HG02642 (cell line): ENCODE measurements around the gene RXRB.
A peak's percentile ranks its signal among the peaks of the same experiment; 100 is the strongest.
"Not testable (repeated sequence)": the region's sequence is repeated elsewhere in the genome, so short reads cannot be mapped to it uniquely, and the experiment has no call there.

ENCODE experiments used
- ATAC-seq: cut with Tn5 transposase; IDR thresholded peaks from one replicate; pipeline ENCODE4 v1.9.1; 2021; ENCODE audit warnings: mild to moderate bottlenecking; ENCODE audit not compliant: unreplicated experiment, poor library complexity

Gene RXRB

GRCh38 chr6:33166363-33166762, 34.1 kb downstream of the RXRB start:
- ATAC-seq = no peak

DNA sequence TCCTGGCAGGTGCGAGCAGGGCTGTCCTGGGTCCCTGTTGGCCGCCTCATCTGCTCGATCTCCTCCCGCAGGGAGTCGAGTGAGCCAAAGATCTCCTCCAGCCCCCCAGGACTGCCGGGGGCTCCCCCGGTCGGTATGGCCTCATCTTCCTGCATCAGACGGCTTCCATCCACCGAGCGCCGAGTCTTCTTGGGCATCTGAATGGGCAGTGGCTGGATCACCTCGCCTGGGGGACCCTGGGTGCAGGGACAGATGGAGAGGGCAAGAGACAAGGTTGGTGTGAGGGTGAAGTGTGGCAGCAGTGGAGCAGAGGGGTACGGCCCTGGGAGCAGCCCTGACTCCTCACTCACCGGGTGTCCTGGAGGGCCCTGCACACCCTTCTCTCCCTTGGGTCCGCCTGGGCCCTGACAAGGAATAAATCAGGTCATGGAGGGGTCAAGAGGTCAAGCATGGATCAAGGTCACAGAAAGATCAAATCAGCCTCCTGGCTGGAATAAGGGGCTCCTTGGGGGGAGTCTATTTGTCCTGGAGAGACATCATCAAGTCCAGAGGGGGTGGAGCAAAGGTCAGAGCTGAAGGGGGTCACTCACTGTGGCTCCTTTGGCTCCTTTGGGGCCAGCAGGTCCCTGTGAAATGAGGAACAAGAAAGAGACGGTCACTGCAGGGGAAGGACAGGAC, 34.7 kb downstream of the RXRB start:
- ATAC-seq = no peak

GRCh38 chr6:33164665-33165373, 35.6 kb downstream of the RXRB start:
- ATAC-seq = no peak

DNA sequence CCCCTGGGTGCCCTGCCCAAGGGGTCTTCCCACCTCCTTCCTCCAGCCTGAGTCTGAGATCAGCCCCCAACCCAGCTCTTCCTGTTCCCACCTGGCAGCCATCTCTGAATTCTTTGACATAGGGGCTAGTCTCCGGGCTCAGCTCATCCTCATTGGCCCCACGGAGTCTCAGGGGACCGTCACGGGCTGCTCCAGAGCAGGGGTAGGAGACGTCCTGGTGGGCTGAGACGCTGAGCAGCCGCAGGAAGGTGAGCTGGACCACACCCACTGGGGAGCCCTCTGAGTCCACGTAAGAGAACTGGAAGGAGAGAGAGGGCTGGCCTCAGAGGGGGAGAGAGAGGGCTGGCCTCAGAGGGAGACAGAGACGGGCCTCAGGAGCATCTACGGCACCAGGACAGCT, 36.3 kb downstream of the RXRB start:
- ATAC-seq = no peak

DNA sequence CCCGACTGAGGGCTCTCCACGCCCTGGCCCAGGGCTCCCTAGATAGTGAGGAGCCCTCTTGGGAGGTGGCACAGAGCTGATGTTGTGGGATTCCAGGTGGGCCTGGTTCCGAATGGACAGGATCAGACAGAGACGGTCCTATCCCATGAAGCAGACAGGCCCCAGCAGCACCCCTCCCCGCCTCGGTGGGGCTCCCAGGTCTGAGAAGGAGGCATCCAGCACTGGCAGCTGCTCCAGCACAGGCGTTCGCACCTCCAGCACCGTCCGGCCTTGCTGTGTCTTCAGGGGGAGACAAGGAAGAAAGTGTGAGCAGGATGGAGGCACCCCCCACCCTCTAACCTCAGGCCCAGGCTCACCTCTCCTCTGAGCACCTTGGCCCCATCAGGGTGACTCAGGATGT, 36.9 kb downstream of the RXRB start:
- no peak for ATAC-seq

DNA sequence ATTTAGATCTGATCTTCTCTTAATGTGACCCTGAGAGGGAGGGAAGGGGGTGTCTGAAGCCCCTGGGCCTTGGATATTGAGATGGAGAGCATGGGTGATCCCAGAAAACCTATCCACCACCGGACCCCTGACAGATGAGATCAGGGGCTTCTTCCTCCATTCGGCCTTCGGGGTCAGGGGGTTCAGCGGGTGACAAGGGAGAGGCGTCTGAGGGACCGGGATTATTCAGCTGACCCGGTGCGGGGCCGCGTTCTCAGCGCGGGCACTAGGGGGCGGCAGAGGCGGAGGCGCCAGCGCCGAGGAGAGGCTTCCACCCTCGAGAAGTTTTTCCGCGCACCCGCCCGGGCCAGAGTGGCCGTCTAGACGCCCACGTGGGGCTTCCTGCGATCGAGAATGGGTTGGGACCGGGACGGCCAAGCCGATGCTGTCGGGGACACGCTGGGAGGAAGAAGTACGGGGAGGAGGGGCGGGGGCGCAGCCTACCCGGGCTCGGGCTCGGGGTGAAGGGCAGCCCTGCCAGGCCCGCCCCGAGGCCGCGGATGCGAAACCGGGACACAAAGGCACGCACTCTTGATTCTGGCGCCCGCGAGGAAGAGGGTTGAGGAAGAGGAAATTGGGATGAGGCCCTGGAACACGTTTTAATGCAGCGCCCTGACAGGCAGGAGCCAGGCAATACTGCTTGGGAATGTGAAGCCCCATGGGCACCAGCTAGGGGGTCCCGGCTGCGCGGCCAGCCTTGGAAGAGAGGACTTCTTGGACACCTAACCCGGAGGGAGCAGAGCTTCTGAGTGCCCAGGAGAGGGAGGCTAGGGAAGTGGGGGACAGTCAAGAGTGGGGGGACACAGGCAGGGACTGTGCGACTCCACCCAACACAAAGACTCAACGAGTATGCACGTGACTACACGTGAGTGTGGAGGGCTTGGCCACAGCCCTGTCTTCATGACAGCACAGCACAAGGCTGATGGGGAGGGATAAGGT, 38.8 kb downstream of the RXRB start:
- peak; percentile 70 for ATAC-seq

DNA sequence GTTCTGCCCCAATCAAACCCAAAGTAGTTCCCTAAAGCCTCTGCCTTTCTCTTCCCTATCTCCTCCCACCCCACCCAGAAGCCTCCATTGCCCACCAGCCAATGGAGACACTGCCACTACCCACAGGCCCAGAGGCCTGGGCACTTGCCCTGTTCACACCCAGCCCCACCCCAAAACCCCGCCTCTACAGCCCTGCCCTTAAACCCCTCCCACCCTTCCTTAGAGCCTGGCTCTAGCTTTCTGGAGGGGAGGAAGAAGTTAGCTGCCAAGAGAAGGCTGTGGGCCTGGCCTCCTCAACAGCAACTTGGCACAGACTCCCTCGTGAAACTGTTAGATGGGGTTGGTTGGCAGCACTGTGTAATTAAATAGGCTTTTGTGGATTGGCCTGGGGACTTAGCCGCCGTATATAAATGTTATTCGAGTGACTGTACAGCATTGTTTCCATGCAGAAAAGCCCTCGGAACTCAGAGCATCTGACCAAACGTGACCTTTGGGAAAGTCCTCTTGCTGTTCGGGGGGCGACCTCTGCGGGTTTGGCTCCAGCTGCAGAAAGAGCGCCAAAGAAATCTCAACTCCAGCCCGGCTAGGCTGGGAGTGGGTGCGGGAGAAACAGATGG, 39.6 kb downstream of the RXRB start:
- no peak for ATAC-seq

DNA sequence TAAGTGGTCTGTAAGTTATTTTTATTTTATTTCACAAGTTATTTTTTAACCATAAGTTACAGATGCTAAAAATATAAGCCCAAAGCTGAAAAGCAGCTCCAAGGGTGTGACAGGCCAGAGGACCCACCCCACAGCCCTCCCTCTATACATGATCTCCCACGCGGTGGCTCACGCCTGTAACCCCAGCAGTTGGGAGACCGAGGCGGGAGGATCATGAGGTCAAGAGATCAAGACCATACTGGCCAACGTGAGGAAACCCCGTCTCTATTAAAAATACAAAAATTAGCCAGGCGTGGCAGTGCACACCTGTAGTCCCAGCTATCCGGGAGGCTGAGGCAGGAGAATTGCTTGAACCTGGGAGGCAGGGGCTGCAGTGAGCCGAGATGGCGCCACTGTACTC, 40.4 kb downstream of the RXRB start:
- ATAC-seq = no peak

- ATAC-seq = no peak
These were observed 43.5 kb downstream of the RXRB start for GRCh38 chr6:33156964-33157363.

DNA sequence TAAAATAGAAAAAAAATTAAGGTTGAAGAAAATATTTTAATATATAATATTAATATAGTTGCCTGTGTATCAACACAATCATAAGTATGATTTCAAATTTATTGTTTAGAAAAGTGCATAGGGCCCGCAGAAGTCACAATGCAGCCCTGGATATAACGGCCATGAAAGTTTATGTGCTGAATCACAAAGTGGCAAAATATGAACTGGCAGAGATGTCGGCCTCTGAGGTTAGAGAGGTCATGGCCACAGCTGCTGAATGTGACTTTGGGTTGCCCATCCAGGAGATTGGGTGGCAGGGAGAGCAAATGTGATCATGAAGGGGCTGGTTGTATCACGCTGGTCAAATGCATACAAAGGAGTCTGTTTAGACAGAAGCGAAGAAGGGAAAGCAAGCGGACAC, 43.9 kb downstream of the RXRB start:
- no peak for ATAC-seq

- ATAC-seq = no peak
These were observed 46.1 kb downstream of the RXRB start for GRCh38 chr6:33154349-33154748.

DNA sequence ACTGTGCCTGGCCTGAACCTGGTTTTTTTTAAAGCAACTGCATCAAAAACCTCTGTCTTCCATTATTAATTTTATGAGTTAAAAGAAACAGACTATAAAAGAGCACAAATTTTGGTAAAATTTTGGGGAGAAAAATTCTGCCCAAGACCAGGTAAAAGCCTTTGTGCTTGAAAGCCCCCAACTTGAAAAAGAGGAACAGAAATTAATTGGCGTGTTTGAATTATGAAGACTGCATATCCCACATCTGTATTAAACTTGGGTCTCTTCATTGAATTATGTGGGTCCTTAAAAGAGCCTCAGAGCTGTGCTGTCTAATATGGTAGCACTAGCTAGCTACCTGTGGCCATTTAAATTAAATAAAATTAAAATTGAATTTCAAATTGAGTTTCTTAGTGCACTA, 49.4 kb downstream of the RXRB start:
- no peak for ATAC-seq

DNA sequence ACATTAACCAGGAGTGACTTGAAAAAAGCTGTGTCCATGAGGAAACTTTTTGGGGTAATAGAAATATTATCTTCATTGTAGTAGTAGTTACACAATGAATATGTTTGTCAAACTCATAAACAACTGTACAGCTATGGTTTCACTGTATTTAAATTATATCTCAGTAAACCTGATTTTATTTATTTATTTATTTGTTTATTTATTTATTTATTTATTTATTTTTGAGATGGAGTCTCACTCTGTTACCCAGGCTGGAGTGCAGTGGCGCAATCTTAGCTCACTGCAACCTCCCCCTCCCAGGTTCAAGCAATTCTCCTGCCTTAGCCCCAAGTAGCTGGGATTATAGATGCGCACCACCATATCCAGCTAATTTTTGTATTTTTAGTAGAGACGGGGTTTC, 49.9 kb downstream of the RXRB start:
- ATAC-seq = not testable (repeated sequence)

DNA sequence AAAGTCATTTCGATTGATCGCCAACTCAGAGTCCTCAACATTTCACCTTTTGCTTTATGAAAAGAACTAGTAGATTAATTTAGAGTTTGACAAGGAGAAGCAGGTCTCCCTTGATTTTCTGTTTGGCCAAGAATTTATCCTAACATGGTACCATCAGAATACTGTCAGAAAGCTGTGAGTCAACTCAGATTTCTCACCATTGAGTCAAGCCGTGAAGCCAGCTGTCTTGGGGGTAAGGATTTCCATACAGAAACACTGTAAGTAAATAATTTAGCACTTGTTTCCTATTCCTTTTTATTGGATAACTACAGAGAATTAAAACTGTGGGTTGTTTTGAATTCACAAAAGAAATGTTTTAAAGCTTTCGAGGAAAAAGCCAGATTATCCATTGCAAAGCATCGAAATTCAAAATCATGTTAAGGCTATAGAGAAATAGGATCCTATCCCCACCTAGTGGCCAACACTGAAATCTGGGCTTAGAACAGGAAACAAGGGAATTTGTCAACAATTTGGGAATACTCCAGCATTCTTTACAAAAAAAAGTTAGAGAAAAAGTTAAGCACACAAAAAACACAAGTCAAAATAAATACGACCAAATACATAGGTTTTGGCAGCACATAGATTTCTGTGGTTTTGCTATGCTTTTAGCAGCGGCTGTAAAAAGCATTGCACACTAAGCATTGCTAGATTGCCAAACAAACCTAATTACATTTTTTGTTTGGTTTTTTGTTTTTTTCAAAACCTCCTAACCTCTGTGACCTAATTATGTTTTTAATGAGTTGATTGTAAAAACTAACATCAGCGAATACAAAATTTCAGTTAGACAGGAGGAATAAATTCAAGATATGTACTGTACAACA, 52.4 kb downstream of the RXRB start:
- ATAC-seq = no peak

GRCh38 chr6:33144373-33144772, 56.1 kb downstream of the RXRB start:
- ATAC-seq = no peak
